ENCODE results near the gene WDR37.
A peak's percentile ranks its signal among the peaks of the same experiment; 100 is the strongest.

Gene WDR37

DNA sequence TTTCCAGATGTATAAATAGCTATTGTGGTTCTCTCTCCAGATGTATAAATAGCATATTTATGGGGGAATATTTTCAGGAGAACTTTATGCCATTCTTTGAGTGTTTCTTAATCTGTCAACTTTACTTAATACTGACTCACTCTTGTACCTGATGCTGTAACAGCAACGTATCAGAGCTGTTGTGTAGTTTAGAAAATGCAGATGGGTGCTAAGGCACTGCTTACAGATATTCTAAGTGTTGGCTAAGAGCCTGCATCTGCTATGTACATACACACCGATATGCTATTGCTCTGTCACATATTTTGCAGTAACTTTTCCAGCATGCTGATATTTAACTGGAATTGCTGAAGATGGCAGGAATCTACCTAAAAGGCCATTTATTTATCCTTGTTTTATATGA lies 71.9 kb downstream of the WDR37 start:
- DNase-seq (ENCODE audit: low read depth), result no peak

DNA sequence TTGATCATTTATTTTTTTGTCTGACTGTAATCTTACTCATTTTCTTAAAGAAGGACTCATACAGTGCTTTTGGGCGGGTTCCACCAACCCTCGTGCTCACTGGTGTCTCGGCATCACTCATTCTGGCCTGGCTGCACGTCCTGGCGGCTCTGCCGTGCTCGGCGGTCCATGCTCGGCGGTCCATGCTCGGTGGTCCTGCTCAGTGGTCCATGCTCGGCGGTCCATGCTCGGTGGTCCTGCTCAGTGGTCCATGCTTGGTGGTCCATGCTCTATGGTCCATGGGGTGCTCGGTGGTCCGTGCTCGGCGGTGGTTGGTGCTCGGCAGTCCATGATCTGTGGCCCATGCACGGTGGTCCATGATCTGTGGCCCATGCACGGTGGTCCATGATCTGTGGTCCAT lies 72.5 kb downstream of the WDR37 start:
- no peak for DNase-seq (ENCODE audit: low read depth)

DNA sequence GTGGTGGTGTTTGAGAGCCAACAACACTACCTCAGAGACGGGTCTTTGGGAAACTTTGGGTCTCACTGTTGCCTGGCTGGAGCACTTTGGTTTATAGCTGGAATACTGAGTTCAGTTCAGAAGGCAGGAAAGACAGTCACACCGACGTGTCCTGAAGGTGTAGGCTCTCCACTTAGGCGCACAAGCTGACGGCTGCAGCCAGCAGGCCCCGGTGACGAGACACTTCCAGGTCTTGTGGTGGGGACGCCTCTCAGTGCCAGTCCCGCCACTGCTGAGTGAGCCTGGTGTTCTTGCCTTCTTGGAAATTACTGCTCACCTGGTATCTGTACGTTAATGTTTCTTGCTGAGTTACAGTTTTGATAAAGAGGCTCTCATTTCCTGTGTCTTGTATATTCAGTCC lies 74.0 kb downstream of the WDR37 start:
- no peak for DNase-seq (ENCODE audit: low read depth)

DNA sequence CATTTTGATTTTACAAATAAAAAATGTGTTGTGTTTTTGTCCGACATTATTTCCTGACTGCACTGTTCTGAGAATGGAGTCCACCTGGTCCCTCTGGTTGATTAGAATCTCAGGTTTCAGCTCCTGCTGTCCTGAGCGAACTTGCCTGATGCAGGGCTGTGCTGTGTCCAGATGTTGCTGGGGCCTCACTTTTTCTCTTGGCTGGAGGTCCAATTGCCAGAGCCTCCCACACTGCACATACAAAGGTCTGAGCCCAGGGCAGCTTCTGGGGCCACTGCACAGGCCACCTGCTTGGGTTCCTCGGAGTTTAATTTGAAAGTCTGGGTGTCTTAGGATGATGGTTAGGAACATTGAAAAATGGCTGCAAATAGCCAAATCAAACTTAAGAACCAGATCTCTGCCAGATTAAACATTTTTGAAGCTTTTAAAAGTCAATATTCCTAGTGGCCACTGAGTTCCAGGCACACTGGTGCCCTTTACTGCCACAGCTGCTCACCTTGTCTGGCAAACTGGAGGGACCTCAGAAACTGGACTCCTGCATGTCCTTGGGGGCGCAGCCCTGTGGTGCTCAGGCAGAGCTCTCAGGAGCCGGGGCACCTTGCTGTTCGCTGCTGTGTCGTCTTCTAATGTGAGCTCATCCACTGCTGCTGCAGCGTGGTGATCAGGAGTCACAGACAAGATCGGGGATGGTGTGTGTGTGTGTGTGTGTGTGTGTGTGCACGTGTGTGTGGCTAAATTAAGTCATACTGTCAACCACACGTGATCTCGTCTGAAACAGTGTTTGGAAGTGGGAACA lies 75.0 kb downstream of the WDR37 start:
- no peak for DNase-seq (ENCODE audit: low read depth)

DNA sequence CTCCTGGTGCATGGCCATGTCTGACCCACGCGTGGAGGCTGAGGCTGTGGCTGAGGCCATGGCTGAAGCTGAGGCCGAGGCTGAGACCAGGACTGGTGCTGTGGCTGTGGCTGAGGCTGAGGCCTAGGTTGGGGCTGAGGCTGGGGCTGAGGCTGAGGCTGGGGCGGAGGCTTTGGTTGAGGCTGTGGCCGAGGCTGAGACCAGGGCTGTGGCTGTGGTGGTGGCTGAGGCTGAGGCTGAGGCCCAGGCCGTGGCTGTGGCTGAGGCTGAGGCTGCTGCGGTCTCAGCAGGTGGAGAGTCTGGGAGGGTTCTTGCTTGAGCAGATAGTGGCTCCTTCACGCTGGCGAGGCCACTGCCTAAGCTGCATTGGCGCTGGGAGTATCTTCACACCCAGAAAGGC lies 76.4 kb downstream of the WDR37 start:
- no peak for DNase-seq (ENCODE audit: low read depth)

DNA sequence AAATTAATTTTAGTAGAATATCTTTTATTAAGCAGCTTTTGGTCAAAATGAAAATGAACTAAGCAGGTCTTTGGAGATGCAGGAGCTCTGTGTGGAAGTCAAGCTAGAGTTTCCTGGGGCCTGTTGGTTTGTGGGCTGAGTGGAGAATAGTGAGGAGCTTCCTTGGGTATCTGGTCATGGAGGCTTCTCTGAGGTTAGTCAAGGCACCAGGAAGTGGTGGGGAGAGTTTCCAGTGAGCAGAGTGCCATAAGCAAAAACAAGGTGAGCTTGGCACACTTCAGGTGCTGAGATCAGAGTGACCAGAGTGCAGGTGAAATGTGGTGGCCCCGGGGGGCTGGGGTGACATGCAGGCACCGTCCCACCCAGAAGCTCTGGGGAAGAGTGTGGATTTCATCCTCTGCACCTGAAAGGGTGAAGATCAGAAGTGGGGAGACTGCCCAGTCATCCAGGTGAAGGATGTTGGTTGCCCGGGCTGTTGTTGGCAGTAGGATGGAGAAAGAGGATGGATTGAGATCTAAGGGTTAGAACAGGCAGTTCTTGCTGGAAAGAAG lies 77.4 kb downstream of the WDR37 start:
- DNase-seq (ENCODE audit: low read depth), result no peak

DNA sequence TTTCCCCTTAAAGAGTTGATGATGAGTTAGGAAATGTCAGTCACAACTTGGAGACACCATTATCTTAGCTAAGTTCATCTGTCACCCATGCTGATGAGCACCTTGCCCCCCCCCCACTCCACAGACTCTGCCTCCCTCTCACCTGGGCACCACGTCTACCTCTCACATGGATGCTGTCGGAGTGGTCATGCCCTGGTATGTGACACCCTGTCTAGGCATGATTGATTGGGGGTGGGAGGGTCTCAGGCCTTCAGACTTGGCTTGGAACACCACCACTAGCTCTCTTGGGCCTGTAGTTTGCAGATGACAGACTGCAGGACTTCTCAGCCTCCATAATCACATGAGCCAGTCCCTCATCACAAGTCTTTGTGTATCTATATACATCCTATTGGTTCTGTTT lies 78.0 kb downstream of the WDR37 start:
- no peak for DNase-seq (ENCODE audit: low read depth)

DNA sequence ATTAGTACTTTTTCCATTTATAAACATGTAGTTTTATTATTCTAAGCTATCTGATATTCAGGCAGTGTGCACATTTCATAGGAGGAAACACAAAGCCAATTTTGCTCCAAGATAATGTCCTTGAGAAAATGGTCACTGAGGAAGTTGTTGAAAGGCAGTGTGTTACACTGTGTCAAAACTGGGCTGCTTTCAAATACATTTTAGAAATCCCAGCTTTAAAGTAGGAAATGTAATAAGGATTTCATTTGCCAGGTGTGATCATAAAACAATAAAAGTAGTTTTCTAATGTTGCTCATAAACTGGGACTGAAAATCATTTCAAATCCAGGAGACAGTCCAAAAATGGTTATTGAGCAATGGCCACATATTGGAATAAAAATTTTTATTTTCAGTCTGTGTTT lies 80.1 kb downstream of the WDR37 start:
- DNase-seq (ENCODE audit: low read depth), result no peak

DNA sequence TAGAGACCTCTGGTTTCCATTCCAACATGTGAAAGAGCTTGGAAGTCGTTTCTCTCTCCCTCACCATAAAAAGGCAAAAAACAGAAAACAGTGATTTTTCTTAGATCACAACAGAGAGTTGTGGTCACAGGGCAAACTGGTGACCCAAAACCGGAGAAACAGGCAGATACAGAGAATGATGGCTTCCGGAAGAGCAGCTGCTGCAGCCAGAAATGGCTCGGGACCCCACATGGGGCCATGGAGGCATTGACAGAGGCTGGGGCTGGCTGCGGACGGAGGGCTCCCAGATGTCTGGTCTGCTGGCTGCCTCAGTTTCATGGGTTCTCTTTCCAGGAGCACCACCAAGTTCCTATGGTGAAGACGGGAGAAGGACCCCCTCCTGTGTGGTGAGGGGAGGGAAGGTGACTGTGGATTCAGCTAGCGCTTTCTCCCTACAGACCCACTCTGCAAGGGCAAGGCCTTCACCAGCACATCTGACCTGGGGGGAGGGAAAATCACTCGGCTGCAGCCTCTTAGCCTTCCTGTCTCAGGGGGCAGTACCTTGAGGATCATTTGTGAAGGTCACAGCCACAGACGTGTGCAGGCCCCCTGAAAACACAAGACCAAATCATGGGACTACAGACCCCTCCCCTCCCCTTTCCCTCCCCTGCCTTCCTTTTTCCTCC lies 81.4 kb downstream of the WDR37 start:
- no peak for DNase-seq (ENCODE audit: low read depth)

DNA sequence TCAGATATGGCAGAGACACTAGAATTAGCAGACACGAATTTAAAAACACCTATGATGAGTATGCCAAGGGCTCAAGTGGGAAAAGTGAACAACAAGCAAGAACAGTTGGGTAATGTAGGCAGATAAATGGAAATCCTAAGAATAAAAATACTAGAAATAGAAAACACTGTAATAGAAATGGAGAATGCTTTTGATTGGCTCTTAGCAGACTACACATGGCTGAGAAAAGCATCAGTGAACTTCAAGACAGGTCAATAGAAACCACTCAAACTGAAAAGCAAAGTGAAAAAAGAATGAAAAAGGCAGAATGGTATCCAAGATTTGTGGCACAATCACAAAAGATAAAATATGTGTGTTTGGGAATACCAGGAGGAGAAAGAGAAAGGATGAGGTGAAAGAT lies 82.3 kb downstream of the WDR37 start:
- DNase-seq (ENCODE audit: low read depth), result no peak

DNA sequence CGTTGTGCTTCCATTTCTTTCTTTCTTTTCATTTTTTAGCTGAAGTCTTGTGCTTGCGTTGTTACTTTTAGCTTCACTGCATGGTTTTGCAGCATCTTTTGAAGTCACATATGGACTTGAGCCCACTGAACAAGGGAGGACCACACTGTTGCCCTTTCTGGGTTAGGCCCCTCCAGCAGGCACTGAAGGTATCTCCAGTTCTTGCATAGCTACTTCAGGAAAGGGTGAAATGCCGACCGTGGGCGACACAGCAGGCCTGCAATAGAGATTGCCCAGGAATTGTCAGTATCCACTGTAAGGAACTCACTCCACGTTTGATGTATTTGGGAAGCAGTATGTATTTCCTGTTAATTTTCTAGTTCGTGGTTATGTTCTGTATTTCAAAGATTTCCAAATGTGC lies 85.1 kb downstream of the WDR37 start:
- no peak for DNase-seq (ENCODE audit: low read depth)

DNA sequence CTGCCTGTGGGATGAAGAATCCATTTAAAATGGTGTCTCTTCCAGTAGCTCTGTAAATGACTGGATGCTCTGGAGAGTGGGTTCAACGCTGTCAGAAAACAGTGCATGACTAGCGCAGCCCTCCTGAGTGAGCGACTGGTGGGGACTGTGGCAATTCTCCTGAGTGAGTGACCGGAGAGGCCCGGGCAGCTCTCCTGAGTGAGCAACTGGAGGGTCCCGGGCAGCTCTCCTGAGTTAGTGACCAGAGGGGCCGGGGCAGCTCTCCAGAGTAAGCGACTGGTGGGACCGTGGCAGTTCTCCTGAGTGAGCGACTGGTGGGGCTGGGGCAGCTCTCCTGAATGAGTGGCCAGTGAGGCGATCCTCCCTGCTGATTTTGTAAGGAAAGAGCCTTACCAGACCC lies 85.5 kb downstream of the WDR37 start:
- no peak for DNase-seq (ENCODE audit: low read depth)

DNA sequence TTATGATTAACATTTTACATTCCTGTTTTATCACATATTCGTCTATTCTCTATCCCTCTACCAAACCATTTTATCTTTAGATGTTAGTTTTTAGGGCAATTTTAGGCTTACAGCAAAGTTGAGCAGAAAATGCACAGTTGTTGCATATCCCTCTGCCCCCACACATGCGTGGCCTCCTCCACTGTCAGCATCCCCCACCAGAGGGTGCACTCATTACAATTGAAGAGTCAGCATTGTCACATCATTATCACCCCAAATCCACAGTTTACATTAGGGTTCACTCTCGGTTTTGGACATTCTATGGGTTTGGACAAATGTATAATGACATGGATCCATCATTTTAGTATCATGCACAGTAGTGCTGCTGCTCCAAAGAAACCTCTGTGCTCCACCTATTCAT lies 86.4 kb downstream of the WDR37 start:
- peak; percentile 13 for DNase-seq (ENCODE audit: low read depth)

DNA sequence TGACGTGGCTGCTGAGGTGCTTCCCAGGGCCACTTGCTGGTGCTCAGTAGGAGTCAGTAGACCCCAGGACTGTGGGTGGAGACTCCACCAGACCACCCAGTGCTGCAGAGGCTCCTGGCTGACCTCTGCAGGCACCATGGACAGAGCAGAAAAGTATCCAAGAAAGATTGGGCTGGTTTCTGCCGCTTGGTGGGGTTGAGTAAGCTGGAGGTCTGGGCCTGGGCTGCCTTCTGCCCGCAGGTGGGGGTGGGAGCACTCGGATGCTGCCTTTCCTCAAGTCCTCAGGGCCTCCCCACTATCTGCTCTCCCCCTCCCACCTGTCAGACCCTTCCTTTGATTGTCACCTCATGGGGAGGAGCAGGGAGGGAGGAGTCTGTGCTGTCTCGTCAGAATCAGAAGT lies 91.6 kb downstream of the WDR37 start:
- DNase-seq (ENCODE audit: low read depth), result no peak

DNA sequence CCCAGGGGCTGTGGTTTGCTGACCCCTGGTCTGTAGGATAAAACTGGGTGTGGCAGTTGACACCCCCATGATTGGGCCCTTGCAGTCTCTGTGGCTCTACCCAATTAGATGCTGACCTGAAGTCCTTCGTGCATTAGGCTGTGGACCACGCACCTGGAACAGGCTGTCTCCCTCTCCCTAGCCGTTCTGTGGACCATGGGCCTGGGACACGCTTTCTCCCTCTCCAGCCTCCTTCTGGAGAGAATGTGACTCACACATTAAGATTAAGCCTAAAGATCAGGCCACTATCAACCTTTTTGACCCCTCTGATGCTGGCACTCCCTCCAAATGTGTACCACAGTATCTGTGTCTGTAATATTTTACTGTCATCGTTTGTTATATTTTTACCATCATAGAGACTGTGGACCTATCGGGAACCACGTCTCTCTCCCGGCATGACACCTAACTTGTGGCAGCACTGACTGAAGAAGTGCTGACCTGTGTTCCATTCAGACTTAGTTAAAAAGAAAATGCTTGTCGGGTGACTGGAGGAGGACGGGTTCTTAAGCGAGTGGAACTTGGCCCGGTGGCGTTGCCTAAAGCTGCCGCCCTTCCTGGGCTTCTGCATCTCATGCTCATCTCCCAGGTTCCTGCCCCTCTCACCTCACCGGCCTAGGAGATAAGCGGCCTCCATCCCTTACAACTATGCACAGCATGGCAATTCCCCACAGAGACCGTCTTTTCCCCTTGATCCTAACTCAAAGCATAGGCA lies 92.8 kb downstream of the WDR37 start:
- DNase-seq (ENCODE audit: low read depth), result no peak

DNA sequence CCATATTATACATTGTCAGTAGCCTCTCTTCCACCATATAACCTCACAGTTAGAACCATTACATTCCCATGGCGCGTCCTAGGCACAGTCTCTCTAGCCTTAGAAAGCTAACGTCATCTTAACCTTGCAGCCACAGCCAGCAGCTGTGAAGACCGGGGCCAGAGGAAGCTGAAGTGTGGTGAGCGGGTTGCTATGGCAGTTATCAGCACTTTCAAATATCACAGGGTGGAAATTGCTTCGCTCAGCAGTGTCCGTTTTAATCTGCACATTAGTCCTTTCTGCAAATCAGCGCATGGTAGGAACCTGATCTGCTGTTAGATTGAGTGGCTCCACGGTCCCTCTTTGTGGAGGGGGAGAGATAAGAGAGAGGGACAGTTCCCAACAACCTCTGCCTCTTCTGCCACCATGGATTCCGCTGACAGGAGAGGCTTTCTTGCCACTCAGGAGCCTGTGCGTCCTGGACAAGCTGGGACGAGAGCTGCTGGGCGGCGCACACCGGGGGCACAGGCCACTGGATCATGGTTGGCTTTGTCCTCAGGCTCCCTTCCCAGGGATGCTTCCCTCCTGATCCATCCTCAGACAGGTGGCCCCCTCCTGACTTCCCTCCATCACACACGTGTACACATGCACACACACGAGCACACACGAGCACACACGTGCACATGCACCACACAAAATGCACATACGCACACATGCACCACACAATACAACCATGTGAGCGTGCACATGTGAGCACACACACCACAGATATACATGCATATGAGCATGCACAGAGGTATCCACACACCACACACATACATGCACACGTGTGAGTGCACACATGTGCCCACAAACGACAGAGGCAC lies 93.8 kb downstream of the WDR37 start:
- no peak for DNase-seq (ENCODE audit: low read depth)

DNA sequence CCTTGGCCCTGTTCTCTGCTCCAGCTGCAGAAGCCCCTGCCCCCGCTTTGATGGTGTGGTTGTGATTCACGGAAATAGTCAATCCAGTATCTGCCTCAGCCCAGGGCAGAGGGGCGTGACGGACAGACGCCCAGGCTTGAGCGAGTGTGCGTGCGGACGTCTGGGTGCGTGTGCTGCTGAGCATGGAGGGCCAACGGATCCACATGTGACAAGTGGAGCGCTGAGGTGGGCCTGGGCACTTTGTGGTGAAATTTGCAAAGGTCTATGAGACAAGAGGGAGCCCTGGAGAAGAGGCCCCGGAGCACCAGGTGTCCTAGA lies 94.4 kb downstream of the WDR37 start:
- DNase-seq (ENCODE audit: low read depth), result no peak

DNA sequence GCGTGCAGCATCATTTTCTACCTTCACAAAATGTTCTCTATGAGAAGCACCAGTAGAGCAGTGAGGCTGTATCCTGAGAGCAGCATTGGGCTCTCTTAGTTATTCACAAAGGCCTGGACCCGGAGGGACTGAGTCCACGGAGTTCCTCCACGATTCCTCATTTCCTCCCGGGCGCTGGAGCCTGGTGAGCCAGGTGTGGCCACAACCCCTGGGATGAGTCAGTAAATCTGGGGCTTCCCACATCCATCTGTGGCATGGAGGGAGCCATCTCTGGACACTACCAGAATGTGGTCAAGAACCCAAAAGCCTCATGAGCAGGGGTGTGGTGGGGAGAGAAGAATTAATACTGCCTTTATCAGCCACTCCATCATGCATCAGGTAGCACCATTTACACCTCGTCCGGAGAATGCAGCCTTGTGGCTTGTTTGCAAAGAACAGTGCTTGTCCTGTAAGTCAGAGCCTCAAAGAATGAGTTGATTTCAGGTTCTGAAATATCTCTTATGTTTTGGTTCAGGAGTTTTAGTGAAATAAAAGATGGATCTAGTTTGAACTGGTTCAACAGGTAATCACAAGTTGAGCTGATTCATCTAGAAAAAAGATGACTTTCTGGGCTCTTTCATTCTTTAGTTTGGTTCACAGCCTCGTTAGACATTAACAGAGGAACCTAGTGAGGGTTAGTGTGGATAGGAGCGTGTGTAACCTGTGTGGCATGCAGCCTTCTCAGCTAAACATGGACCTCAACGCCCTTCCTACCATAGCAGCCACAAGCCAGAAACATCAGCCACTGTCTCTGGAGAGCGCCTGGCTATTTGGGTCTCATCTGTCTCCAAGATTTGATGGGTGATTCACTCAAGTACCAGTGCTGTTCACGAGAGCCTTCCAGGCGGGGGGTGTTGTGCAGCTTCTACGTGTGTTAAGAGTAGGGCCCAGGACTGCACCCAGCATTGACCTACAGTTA lies 95.2 kb downstream of the WDR37 start:
- no peak for DNase-seq (ENCODE audit: low read depth)

DNA sequence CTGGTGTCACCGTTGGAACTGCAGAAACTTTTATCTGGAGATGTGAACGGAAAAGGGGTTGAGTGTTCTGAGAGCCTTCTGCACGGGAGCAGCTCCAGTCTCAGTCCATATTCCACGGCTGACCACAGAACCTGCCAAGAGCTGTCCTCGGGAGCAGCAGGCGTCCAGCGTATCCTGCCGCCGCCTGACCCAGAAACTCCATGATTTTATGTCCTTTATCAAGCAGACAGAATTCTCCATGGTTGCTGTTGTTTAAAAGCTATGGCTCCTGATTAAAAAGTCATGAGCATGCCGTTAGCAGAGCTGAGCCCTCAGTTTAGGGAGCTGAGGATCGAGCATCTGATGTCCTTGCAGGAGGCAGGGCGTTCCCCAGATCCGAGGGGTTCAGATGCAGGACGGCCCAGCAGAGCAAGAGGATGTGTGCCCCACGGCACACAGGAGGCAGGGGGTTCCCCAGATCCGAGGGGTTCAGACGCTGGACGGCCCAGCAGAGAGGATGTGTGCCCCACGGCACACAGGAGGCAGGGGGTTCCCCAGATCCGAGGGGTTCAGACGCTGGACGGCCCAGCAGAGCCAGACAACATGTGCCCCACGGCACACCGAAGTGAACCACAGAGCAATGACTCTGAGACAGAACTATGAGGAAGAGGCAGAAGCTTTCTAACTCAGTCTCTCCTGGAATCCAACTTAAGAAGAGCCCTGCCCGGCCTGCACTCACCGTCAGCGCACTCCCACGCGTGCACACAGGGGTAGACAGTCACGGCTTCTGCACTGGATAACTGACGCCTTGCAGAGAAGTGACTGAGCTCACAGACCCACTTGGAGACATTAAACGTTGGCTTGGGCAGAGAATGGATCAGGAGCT lies 96.4 kb downstream of the WDR37 start:
- no peak for DNase-seq (ENCODE audit: low read depth)

DNA sequence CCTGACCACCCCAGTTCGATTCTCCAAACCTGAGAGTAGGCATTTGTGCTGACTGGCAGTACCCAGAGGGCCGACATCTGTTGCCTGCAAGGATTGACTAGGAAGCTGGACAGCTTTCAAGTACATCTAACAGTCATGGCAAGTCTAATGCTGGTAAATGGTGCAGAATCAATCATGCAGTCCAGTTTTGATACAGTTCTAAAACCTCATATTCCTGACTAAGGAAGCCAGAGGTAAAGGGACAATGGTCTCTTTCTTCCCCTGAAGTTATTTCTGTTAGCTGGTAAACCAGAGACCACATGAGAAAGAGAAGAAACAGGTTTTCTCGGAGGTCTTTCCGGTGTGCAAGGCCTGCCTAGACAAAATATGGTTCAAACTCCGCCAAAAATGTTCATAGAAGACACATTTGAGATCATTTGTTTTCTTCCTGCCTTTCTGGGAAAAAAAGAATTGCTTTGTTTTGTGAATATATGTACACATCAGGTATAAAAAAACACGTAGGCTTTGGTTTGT lies 97.1 kb downstream of the WDR37 start:
- DNase-seq (ENCODE audit: low read depth), result no peak
